GM19193 (cell line): Measurements from ENCODE around the gene AGRN.

Experiments
- POLR2A ChIP-seq: IDR thresholded peaks from 4 replicates; pipeline ENCODE4 v1.6.1; 2011; ENCODE audit not compliant: insufficient read depth, insufficient read length; ENCODE audit errors: extremely low read depth

Gene AGRN

DNA sequence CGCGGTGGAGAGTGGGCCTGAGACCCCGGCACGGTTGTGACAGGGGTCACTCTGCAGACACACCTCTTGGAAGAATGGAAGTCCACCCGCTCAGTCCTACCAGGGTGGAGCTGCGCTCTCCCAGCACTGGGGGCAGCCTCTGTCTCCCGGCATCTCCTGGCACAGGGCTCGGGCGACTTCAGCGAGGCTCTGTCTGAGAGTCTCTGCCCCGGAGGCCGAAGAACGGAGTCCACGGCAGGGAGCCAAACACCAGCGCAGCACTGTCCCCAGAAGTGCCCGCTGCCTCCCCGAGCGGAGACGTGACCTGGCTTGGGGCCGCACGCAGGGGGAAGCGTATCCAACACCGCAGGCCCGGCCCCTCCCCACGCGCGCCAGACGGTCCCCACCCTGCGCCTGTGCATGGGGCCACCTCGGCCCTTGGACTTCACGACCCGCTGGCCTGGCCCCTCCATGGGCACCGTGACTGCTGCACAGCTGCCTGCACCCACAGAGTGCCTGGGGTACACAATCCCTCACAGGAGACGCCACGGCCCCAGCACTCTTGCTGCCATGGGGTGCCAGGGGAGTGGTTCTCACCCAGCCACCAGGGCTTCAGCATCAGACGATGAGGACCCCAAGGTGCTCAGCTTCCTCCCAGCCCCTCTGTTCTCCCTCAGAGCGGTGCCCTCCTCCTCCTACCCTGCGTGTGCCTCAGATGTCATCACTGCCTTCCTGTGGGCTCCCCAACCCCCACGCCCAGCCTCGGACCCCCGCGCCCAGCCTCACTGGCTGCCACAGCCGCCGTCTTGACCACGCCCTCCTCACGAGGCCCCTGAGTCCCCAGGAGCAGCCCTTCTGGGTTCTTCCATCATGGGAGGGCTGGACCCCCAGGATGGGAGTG, 69.1 kb downstream of the AGRN start:
- TF ChIP-seq POLR2A: no peak

GRCh38 chr1:1089731-1090423, 70.0 kb downstream of the AGRN start:
- no peak for TF ChIP-seq POLR2A

DNA sequence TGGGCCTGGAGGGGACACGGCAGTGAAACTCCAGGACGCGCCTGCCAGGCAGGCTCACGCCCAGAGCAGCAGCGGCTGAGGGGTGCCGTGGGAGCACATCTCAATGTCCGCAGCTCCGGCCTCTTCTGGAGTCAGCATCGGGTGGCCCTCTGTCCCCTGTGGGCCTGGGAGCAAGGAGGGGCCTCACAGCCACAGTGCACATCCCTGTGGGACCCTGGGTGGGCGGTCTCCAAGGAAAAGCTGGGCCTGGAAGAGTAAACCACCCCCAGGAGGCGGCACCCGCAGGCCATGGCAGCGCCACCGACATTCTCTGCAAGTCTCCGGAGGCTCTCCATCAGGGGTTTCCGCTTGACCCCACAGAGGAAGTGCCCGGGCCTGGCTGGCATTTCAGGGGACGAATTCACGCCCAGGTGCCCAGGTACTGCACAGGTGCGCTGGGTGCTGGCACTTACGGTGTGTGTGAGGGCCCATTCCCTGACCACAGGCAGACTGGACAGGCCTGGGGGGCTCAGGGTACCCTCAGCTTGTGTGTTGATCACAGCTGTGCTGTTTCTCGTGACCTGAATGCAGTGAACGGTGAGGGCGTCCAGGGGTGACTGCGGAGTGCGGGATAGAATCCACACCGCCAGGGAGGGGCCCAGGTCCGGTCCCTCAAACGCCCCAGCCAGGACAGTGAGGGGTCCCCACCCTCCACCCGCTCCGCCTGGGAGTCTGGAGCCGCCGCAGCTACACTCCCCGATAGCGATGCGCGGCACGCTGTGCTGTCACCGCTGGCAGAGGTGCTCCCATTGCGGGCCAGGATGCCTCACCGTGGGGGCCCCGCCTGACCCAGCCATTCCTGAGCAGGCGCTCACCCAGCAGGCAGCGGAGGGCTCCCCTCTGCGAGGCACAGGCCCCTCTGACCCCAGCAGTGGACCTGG, 70.8 kb downstream of the AGRN start:
- TF ChIP-seq POLR2A: no peak

GRCh38 chr1:1091344-1092148, 71.6 kb downstream of the AGRN start:
- TF ChIP-seq POLR2A: no peak

DNA sequence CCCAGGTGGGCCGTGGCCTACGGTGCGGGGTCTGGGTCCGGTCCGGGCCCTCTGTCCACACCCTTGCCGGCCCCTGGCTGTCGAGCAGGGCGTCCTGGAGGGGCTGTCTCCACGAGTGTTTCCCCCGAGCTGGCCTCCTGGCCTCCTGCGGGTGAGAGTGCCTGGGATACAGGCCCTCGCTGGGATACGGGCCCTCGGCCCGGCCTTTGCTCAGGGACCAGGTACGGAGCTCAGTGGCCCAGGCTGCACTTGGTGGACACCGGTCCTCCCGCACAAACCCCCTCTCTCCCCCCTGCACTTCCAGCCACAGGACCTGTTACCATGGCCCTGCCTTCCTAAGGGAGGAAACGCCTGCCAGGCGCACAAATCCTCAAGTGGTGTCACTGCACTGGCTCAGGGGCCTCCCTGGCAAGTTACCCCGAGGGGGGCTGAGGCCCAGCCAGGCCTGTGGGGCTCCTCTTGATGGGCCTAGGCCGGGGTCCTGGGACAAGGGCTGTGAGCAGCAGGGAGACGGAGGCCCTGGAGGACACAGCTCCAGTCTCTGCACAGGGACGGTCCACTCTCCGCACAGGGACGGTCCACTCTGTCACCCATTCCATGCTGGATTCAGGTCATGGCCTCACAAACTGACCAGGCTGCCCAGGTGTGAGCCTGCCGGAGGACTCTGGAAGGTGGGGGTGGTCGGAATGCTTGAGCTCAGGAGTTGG, 72.4 kb downstream of the AGRN start:
- no peak for TF ChIP-seq POLR2A

DNA sequence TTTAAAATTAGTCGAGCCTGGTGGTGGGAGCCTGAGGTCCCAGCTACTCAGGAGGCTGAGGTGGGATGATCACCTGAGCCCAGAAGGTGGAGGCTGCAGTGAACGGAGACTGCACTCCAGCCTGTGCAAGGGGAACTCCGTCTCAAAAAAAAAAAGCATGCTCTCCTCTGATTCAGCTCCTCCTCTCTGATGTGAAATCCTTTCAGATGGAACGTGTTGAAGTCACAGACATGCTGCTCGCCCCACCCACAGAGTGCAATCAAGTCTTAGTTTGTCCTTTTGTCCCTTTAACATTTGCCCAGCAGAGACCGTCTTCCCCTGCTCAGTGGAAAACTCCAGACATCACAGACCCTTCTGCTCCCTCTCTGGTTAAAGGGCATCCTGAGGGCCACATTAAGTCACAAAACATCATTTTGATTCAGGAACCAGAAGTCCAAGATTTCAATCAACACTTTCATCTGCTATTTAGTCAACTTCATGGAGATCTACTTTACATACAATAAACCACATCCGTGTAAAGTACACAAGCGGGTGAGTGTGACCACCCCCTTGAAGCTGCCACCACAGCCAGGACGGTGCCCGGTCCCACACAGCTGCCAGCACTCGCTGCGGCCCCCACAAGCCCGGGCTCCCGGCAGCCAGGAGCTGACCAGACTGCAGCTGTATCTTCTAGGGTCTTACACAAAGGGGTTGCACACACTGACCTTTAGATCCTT, 73.1 kb downstream of the AGRN start:
- TF ChIP-seq POLR2A: no peak

- TF ChIP-seq POLR2A: no peak
Observed at GRCh38 chr1:1093610-1093943, 73.7 kb downstream of the AGRN start.

GRCh38 chr1:1094981-1095380, 75.1 kb downstream of the AGRN start:
- TF ChIP-seq POLR2A: no peak

DNA sequence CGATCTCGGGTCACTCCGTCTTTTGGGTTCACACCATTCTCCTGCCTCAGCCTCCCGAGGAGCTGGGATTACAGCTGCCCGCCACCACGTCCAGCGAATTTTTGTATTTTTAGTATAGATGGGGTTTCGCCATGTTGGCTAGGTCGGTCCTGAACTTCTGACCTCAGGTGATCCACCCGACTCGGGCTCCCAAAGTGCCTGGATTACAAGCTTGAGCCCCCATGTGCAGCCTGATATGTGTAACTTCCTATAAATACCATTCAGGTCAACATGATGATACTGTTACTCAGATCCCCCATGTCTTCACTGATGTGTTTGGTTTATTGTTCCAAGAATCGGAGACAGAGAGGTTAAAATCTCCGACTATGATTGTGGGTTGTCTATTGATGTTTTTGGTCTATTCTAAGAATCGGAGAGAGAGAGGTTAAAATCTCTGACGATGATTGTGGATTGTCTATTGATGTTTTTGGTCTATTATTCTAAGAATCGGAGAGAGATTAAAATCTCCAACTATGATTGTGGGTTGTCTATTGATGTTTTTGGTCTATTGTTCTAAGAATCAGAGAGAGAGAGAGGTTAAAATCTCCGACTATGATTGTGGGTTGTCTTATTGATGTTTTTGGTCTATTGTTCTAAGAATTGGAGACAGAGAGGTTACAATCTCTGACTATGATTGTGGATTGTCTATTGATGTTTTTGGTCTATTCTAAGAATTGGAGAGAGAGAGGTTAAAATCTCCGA, 78.9 kb downstream of the AGRN start:
- no peak for TF ChIP-seq POLR2A

DNA sequence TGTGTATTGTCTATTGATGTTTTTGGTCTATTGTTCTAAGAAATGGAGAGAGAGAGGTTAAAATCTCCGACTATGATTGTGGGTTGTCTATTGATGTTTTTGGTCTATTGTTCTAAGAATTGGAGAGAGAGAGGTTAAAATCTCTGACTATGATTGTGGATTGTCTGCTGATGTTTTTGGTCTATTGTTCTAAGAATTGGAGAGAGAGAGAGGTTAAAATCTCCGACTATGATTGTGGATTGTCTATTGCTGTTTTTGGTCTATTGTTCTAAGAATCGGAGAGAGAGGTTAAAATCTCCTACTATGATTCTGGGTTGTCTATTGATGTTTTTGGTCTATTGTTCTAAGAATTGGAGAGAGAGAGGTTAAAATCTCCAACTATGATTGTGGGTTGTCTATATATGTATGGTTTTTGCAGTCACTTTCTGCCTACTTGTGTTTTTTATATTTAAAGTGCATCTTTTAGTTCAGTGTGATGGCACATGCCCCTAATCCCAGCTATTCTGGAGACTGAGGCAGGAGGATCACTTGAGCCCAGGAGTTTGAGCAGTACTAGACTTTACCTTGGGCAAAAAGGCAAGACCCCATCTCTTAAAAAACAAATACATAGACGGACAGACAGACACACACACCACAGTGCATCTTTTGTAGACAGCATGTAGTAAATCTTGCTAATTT, 79.7 kb downstream of the AGRN start:
- TF ChIP-seq POLR2A: no peak

GRCh38 chr1:1100296-1100695, 80.4 kb downstream of the AGRN start:
- TF ChIP-seq POLR2A: no peak

DNA sequence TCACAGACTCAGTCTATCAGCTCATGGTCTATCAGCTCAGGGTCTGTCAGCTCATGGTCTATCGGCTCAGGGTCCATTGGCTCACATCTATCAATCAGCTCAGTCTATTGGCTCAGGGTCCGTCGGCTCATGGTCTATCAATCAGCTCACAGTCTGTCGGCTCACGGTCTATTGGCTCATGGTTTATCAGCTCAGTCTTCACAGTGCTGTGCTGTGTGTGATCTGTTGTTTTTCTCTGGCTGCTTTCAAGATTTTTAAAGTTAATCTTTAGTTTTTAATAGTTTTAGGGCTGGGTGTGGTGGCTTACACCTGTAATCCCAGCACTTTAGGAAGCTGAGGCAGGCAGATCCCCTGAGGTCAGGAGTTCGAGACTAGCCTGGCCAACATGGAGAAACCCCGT, 81.6 kb downstream of the AGRN start:
- no peak for TF ChIP-seq POLR2A
